Transverse colon (tissue), 4 donors: Measurements from ENCODE around the gene DPYD. TPM values are rescaled to one million over a fixed set of nuclear protein-coding genes. Genes with fewer than 3 reads are reported as not detected.
A peak's percentile ranks its signal among the peaks of the same experiment; 100 is the strongest.

Source experiments
- DNase-seq: peaks from one replicate; pipeline ENCODE4 v3.0.0-alpha.2; 2019
- H3K27ac ChIP-seq, 4 donors: fragments of 200-600 bp; sonication (generic); 2 replicates each; pipeline ENCODE4 v1.5.1; 2016 to 2018; ENCODE audit warnings: inconsistent platforms in 4 of 4
- H3K27me3 ChIP-seq: fragments of 200-600 bp; sonication (generic); 2 replicates; pipeline ENCODE4 v1.5.1; 2017; ENCODE audit warnings: inconsistent platforms
- H3K36me3 ChIP-seq, 4 donors: fragments of 200-600 bp; sonication (generic); 2 replicates each; pipeline ENCODE4 v1.5.1; 2017 to 2019; ENCODE audit warnings: inconsistent platforms in 4 of 4
- H3K4me1 ChIP-seq, 4 donors: fragments of 200-600 bp; sonication (generic); 2 replicates each; pipeline ENCODE4 v1.5.1; 2017 to 2020; ENCODE audit warnings: inconsistent platforms in 4 of 4
- H3K4me3 ChIP-seq, 4 donors: fragments of 200-600 bp; sonication (generic); 1 replicate in 1 of 4; 2 replicates in 3 of 4; pipeline versions ENCODE4 v1.5.1 to v1.6.1; 2017 to 2019; ENCODE audit warnings: inconsistent platforms in 4 of 4
- H3K9me3 ChIP-seq, 2 donors: fragments of 200-600 bp; sonication (generic); 2 replicates each; pipeline ENCODE4 v1.5.1; 2017 to 2019; ENCODE audit warnings: inconsistent platforms in 2 of 2
- EP300 ChIP-seq: sonication (generic); formaldehyde crosslinking; IDR thresholded peaks from one replicate; pipeline ENCODE4 v1.6.1; 2017; ENCODE audit warnings: antibody characterized with exemption, low read depth
- POLR2A ChIP-seq: fragments of 450-650 bp; IDR thresholded peaks from one replicate; pipeline ENCODE4 v1.6.1; 2016; ENCODE audit warnings: antibody characterized with exemption, mild to moderate bottlenecking, moderate library complexity
- POLR2AphosphoS5 ChIP-seq, 3 donors: sonication (generic); formaldehyde crosslinking; IDR thresholded peaks; one replicate each; pipeline ENCODE4 v1.6.1; 2016; ENCODE audit warnings: antibody characterized with exemption in 3 of 3
- WGBS, 2 donors: methylation state at CpG; one replicate each; pipeline ENCODE4 v1.1.5; 2018; ENCODE audit warnings: low coverage in 1 of 2; 5-methylcytosine and 5-hydroxymethylcytosine counted together
- in situ Hi-C, 4 donors: fragments of 200-750 bp; cut with MboI; loops; one replicate each; pipeline versions ENCODE4 v1.15.0 to v1.15.1; 2017; ENCODE audit warnings: low sequenced_read_pairs in 3 of 4, low pct_ligation_motif_present in 1 of 4, low pct_unique_long_range_greater_than_20kb in 1 of 4
- intact Hi-C: fragments of 100-400 bp; cut with DNase I; formaldehyde crosslinking; loops from one replicate; pipeline ENCODE4 v1.15.1; 2023; ENCODE audit warnings: low total_unique reads
- total RNA-seq, 4 donors: library from RNA; depleted of rRNA; stranded (reverse); fragments of >200 nt; gene quantifications; one replicate each; pipeline ENCODE4 v1.1.0, GENCODE V29; 2016
- TF ChIP-seq, protein P1 (sequence below), 5 experiments: fragments of 200-600 bp in 3 of 5; fragments of 450-650 bp in 2 of 5; sonication (generic) in 3 of 5; IDR thresholded peaks; 1 replicate in 2 of 5; 2 replicates in 3 of 5; pipeline ENCODE4 v1.5.1; 2016 to 2017; ENCODE audit warnings: antibody characterized with exemption in 5 of 5, inconsistent platforms in 3 of 5, mild to moderate bottlenecking in 2 of 5, moderate library complexity in 1 of 5

Gene DPYD
- total RNA-seq, 4 donors from 2014 or later, result 11.2 to 34.8 (median 26.0) TPM

DNA sequence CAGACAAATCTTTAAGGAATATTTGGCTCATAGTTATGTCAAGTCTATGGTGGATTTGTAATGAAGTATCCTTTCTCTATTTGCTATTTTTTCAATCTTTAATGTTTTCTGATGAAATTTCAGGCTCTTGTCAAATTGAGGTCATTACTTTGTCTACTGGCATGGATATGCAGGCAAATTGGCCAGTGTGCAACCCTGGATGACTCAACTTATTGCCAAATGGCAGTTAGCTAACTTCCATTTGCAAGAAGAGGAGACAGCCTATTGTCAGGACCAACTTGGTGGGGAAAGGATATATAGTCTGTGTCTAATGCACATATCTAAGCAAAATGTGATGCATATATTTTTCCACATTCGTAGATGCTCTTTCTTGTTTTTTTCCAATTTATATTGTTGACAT, 668.8 kb downstream of the DPYD start:
- in situ Hi-C loops, result no loop called here
- H3K36me3 ChIP-seq, result no peaks in the 10 kb centered on the region
- TF ChIP-seq POLR2AphosphoS5 (IDR thresholded peaks at IDR 0.05) (no peak), POLR2A (no peak), EP300 (no peak)
- intact Hi-C loops, result no loop called here
- no peak overlapping the region for H3K4me3 ChIP-seq
- no peaks in the 10 kb centered on the region for H3K9me3 ChIP-seq
- WGBS, 2 donors, result 25 to 41% methylated on average over 1 of the region's 1 CpG
- no peaks in the 10 kb centered on the region for H3K27me3 ChIP-seq
- DNase-seq, result no peak
- H3K27ac ChIP-seq, result no peak overlapping the region
- H3K4me1 ChIP-seq, result no peaks in the 10 kb centered on the region

DNA sequence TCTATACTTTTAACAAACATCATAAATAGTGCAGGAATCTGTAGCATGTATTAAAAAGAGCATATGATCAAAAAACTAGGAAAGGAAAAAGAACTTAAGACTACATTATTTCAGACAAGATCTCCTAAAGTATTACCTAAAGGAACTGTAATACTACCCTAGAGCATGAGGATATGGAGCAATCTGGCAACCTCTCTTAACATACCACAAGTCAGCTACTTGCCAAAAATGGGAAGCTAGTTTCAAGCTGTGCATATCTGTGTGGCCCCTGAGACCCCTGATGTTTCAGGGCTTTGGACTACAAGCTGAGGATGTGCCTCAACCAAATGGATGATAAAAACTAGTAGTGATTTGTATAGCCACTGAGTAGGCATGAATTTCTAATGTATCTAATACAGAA, 673.6 kb downstream of the DPYD start:
- intact Hi-C loops (no loop called here), in situ Hi-C loops (no loop called here)
- DNase-seq, result no peak
- H3K4me3 ChIP-seq, result no peak overlapping the region
- no peak overlapping the region for H3K27ac ChIP-seq
- TF ChIP-seq POLR2A (no peak), EP300 (no peak), POLR2AphosphoS5 (IDR thresholded peaks at IDR 0.05) (no peak)
- TF ChIP-seq, protein P1, sequence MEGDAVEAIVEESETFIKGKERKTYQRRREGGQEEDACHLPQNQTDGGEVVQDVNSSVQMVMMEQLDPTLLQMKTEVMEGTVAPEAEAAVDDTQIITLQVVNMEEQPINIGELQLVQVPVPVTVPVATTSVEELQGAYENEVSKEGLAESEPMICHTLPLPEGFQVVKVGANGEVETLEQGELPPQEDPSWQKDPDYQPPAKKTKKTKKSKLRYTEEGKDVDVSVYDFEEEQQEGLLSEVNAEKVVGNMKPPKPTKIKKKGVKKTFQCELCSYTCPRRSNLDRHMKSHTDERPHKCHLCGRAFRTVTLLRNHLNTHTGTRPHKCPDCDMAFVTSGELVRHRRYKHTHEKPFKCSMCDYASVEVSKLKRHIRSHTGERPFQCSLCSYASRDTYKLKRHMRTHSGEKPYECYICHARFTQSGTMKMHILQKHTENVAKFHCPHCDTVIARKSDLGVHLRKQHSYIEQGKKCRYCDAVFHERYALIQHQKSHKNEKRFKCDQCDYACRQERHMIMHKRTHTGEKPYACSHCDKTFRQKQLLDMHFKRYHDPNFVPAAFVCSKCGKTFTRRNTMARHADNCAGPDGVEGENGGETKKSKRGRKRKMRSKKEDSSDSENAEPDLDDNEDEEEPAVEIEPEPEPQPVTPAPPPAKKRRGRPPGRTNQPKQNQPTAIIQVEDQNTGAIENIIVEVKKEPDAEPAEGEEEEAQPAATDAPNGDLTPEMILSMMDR (IDR thresholded peaks at IDR 0.05), result no peak
- H3K9me3 ChIP-seq, result no peaks in the 10 kb centered on the region
- H3K27me3 ChIP-seq, result no peaks in the 10 kb centered on the region
- peaks cover 0 to 8% (median 3%) of the 10 kb centered on the region in 4 donors for H3K4me1 ChIP-seq
- H3K36me3 ChIP-seq, result no peaks in the 10 kb centered on the region

DNA sequence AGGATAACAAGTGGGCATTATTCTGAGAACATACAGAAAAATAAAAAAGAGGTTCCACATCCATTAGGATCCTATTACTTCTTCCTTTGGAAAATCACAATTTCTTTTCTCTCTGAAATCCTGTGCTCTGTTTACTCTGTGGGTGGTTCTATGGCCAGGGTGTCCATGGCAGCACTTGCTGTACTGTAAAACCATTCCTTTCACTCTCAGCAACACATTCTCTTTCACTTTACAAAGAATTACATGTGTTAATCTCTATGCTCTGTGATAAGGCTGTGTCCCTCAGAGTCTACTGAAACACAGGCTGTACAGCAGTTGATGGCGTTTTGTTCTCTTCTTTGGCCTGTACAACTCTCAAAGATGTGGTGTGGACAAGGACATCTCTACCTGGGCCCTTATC, 675.2 kb downstream of the DPYD start:
- intact Hi-C loops (no loop called here), in situ Hi-C loops (no loop called here)
- WGBS, 2 donors, result 40 to 43% methylated on average over 1 of the region's 1 CpG
- Histone ChIP-seq H3K36me3 (no peaks in the 10 kb centered on the region), H3K4me1 (peaks cover 0 to 8% (median 3%) of the 10 kb centered on the region in 4 donors), H3K4me3 (no peak overlapping the region), H3K27ac (no peak overlapping the region), H3K9me3 (no peaks in the 10 kb centered on the region), H3K27me3 (no peaks in the 10 kb centered on the region)
- no peak for TF ChIP-seq EP300
- TF ChIP-seq POLR2AphosphoS5 (IDR thresholded peaks at IDR 0.05), result no peak
- no peak for TF ChIP-seq POLR2A
- TF ChIP-seq, protein P1 (IDR thresholded peaks at IDR 0.05), result no peak
- no peak for DNase-seq

DNA sequence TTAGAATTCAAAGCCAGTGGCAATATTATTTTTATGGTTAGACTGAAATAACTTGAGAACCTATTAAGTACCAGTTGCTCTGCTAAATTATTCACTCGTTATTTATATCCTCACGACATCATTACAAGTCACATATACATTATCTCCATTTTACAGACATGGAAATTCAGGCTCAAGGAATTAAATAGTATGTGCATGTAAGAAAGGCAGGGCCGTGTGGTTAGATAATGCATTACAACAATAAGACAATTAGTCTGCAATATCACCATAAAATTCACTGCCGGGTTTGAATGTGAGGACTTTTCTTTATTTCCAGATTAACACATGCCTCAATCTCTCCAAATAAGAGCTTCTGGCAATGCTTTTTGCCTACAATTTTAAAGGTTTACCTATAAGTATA, 675.8 kb downstream of the DPYD start:
- intact Hi-C loops (no loop called here), in situ Hi-C loops (no loop called here)
- H3K4me3 ChIP-seq, result no peak overlapping the region
- TF ChIP-seq EP300 (no peak), POLR2AphosphoS5 (IDR thresholded peaks at IDR 0.05) (no peak), POLR2A (no peak)
- TF ChIP-seq, protein P1 (IDR thresholded peaks at IDR 0.05), result peak in 2 of 5 experiments; percentile 10 to 15
- no peaks in the 10 kb centered on the region for H3K9me3 ChIP-seq
- no peak overlapping the region for H3K27ac ChIP-seq
- peaks cover 0 to 8% (median 3%) of the 10 kb centered on the region in 4 donors for H3K4me1 ChIP-seq
- DNase-seq, result no peak
- no peaks in the 10 kb centered on the region for H3K36me3 ChIP-seq
- WGBS, 2 donors, result 65 to 85% methylated on average over 4 of the region's 4 CpGs
- no peaks in the 10 kb centered on the region for H3K27me3 ChIP-seq

DNA sequence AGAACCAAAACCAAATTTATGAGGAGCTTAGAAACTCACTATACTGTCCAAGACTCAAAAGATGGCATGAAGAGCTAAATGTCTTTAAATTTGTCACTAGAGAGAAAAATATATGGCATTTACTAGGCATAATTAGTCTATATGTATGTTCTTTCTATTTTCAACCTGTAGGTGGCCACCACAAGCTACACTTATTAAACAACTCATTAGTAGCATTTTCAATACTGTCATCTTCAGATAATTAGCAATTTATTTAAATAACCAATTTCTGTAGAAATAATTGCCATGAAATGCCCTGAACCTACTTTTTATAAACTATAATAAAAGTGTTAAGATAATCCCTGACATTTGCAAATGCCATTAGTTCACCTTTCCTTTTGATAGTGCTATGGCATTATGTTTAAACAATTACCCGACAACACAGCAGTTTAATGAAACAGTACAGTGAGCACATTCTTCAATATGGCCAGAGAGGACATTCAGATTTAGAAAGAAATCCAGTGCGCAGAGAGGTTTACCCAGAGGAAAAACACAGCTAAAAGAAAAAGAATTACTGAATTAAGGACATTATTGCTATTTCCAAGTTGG, 676.8 kb downstream of the DPYD start:
- no peak overlapping the region for H3K4me3 ChIP-seq
- no peak for TF ChIP-seq EP300
- TF ChIP-seq, protein P1 (IDR thresholded peaks at IDR 0.05), result peak in 4 of 5 experiments; percentile 25 to 35 (median 32)
- in situ Hi-C loops (no loop called here), intact Hi-C loops (no loop called here)
- DNase-seq, result no peak
- no peaks in the 10 kb centered on the region for H3K36me3 ChIP-seq
- no peaks in the 10 kb centered on the region for H3K27me3 ChIP-seq
- peaks cover 0 to 8% (median 3%) of the 10 kb centered on the region in 4 donors for H3K4me1 ChIP-seq
- no peak overlapping the region for H3K27ac ChIP-seq
- no peaks in the 10 kb centered on the region for H3K9me3 ChIP-seq
- 95 to 100% methylated on average over 2 of the region's 2 CpGs for WGBS, 2 donors
